Gastroesophageal sphincter (tissue), 4 donors: Measurements from ENCODE around the gene CHST9. TPM values are rescaled to one million over a fixed set of nuclear protein-coding genes. Genes with fewer than 3 reads are reported as not detected.

Experiments
- ATAC-seq: fragments of 150-250 bp; one replicate; pipeline ENCODE4 v1.9.1; 2016; ENCODE audit warnings: mild to moderate bottlenecking, moderate library complexity
- H3K27ac ChIP-seq, 4 donors: fragments of 200-600 bp; sonication (generic) in 3 of 4; 1 replicate in 3 of 4; 2 replicates in 1 of 4; pipeline ENCODE4 v1.5.1; 2016 to 2019
- H3K27me3 ChIP-seq: fragments of 200-600 bp; sonication (generic); one replicate; pipeline ENCODE4 v1.5.1; 2019
- H3K36me3 ChIP-seq, 2 donors: fragments of 200-600 bp; sonication (generic); one replicate each; pipeline ENCODE4 v1.5.1; 2019; ENCODE audit warnings: control low read depth in 1 of 2
- H3K4me1 ChIP-seq, 3 donors: fragments of 200-600 bp; sonication (generic); 1 replicate in 2 of 3; 2 replicates in 1 of 3; pipeline ENCODE4 v1.5.1; 2016 to 2019; ENCODE audit warnings: control low read depth in 2 of 3
- H3K4me3 ChIP-seq, 2 donors: fragments of 200-600 bp; sonication (generic); one replicate each; pipeline ENCODE4 v1.5.1; 2019; ENCODE audit warnings: mild to moderate bottlenecking in 1 of 2, moderate library complexity in 1 of 2
- H3K9me3 ChIP-seq, 3 donors: fragments of 200-600 bp; sonication (generic); one replicate each; pipeline ENCODE4 v1.5.1; 2017 to 2019; ENCODE audit warnings: control low read depth in 2 of 3
- CTCF ChIP-seq, 4 experiments: fragments of 200-600 bp in 2 of 4; fragments of 450-650 bp in 2 of 4; sonication (generic) in 1 of 4; IDR thresholded peaks; one replicate each; pipeline ENCODE4 v1.5.1; 2017 to 2019; ENCODE audit warnings: antibody characterized with exemption in 4 of 4, mild to moderate bottlenecking in 2 of 4, moderate library complexity in 2 of 4
- EP300 ChIP-seq: sonication (generic); formaldehyde crosslinking; IDR thresholded peaks from one replicate; pipeline ENCODE4 v1.6.1; 2017; ENCODE audit warnings: antibody characterized with exemption, mild to moderate bottlenecking
- POLR2A ChIP-seq, 2 donors: fragments of 450-650 bp; IDR thresholded peaks; one replicate each; pipeline ENCODE4 v1.6.1; 2017; ENCODE audit warnings: antibody characterized with exemption in 2 of 2, mild to moderate bottlenecking in 2 of 2, moderate library complexity in 1 of 2
- POLR2AphosphoS5 ChIP-seq: sonication (generic); formaldehyde crosslinking; IDR thresholded peaks from one replicate; pipeline ENCODE4 v1.6.1; 2017; ENCODE audit warnings: antibody characterized with exemption
- WGBS, 2 donors: methylation state at CpG; one replicate each; pipeline ENCODE4 v1.1.5; 2018; ENCODE audit warnings: low coverage in 1 of 2; 5-methylcytosine and 5-hydroxymethylcytosine counted together
- total RNA-seq, 4 donors: library from RNA; depleted of rRNA; stranded (reverse); fragments of >200 nt; gene quantifications; one replicate each; pipeline ENCODE4 v1.1.0, GENCODE V29; 2016

Gene CHST9
- total RNA-seq, 4 donors from 2014 or later: 0.62 to 7.2 (median 0.95) TPM

GRCh38 chr18:26926066-26926675, 258.9 kb downstream of the CHST9 start:
- Histone ChIP-seq H3K27me3 (peaks cover 3% of the 10 kb centered on the region), H3K4me1 (no peaks in the 10 kb centered on the region), H3K4me3 (no peak overlapping the region), H3K27ac (no peak overlapping the region), H3K9me3 (peaks cover 0 to 6% (median 0%) of the 10 kb centered on the region in 3 donors), H3K36me3 (no peaks in the 10 kb centered on the region)
- 17 to 53% methylated on average over 1 of the region's 1 CpG for WGBS, 2 donors
- no peak for ATAC-seq
- TF ChIP-seq EP300: no peak

GRCh38 chr18:26925313-26925712, 259.8 kb downstream of the CHST9 start:
- Histone ChIP-seq H3K27ac (no peak overlapping the region), H3K27me3 (peaks cover 3% of the 10 kb centered on the region), H3K4me1 (no peaks in the 10 kb centered on the region), H3K36me3 (no peaks in the 10 kb centered on the region), H3K9me3 (peaks cover 0 to 6% (median 0%) of the 10 kb centered on the region in 3 donors), H3K4me3 (no peak overlapping the region)
- WGBS, 2 donors: 14 to 59% methylated on average over 1 to 3 of the region's 3 CpGs
- TF ChIP-seq POLR2A (IDR thresholded peaks at IDR 0.05): no peak
- TF ChIP-seq EP300: no peak
- TF ChIP-seq CTCF (IDR thresholded peaks at IDR 0.05): no peak
- TF ChIP-seq POLR2AphosphoS5: no peak
- ATAC-seq: no peak

GRCh38 chr18:26922313-26922712, 262.8 kb downstream of the CHST9 start:
- Histone ChIP-seq H3K4me1 (peaks cover 0 to 8% (median 0%) of the 10 kb centered on the region in 3 donors), H3K4me3 (no peak overlapping the region), H3K36me3 (no peaks in the 10 kb centered on the region), H3K27ac (no peak overlapping the region), H3K9me3 (peaks cover 0 to 6% (median 0%) of the 10 kb centered on the region in 3 donors), H3K27me3 (peaks cover 3% of the 10 kb centered on the region)
- no peak for TF ChIP-seq EP300
- no peak for TF ChIP-seq CTCF (IDR thresholded peaks at IDR 0.05)
- TF ChIP-seq POLR2A (IDR thresholded peaks at IDR 0.05): no peak
- TF ChIP-seq POLR2AphosphoS5: no peak
- no peak for ATAC-seq

GRCh38 chr18:26920644-26921043, 264.5 kb downstream of the CHST9 start:
- H3K9me3 ChIP-seq: peaks cover 0 to 6% (median 0%) of the 10 kb centered on the region in 3 donors
- no peaks in the 10 kb centered on the region for H3K36me3 ChIP-seq
- TF ChIP-seq EP300 (no peak), POLR2A (IDR thresholded peaks at IDR 0.05) (no peak), POLR2AphosphoS5 (no peak), CTCF (IDR thresholded peaks at IDR 0.05) (no peak)
- no peak overlapping the region for H3K4me3 ChIP-seq
- no peak for ATAC-seq
- H3K27ac ChIP-seq: no peak overlapping the region
- H3K27me3 ChIP-seq: peaks cover 3% of the 10 kb centered on the region
- H3K4me1 ChIP-seq: peaks cover 0 to 8% (median 0%) of the 10 kb centered on the region in 3 donors
- WGBS, 2 donors: 73 to 77% methylated on average over 3 to 4 of the region's 4 CpGs

- no peak for TF ChIP-seq CTCF (IDR thresholded peaks at IDR 0.05)
- no peak for TF ChIP-seq POLR2AphosphoS5
- no peak for TF ChIP-seq POLR2A (IDR thresholded peaks at IDR 0.05)
- no peak for TF ChIP-seq EP300
- peaks cover 0 to 8% (median 0%) of the 10 kb centered on the region in 3 donors for H3K4me1 ChIP-seq
- 8 to 27% methylated on average over 1 of the region's 1 CpG for WGBS, 2 donors
- H3K27me3 ChIP-seq: peaks cover 1% of the 10 kb centered on the region
- peaks cover 0 to 6% (median 0%) of the 10 kb centered on the region in 3 donors for H3K9me3 ChIP-seq
- no peak overlapping the region for H3K4me3 ChIP-seq
- no peaks in the 10 kb centered on the region for H3K36me3 ChIP-seq
- no peak overlapping the region for H3K27ac ChIP-seq
- ATAC-seq: no peak
Measured at GRCh38 chr18:26919627-26920026, 265.5 kb downstream of the CHST9 start.
